Right ventricle myocardium inferior (tissue), 1 donor: Measurements from ENCODE around the gene TFPI2. TPM values are rescaled to one million over a fixed set of nuclear protein-coding genes. Genes with fewer than 3 reads are reported as not detected.
A peak's percentile ranks its signal among the peaks of the same experiment; 100 is the strongest.
"Not testable (repeated sequence)": the region's sequence is repeated elsewhere in the genome, so short reads cannot be mapped to it uniquely, and the experiment has no call there.

ENCODE experiments used
- ATAC-seq: fragments of 200-7000 bp; cut with Tn5 transposase; one replicate; pipeline ENCODE4 v1.9.1; 2020; ENCODE audit warnings: mild to moderate bottlenecking, moderate library complexity
- DNase-seq: peaks from one replicate; pipeline ENCODE4 v3.0.0; 2021; ENCODE audit errors: missing footprints
- intact Hi-C: fragments of 100-400 bp; cut with DNase I; formaldehyde crosslinking; loops from one replicate; pipeline ENCODE4 v1.11.0; 2022
- total RNA-seq: library from RNA; stranded (reverse); fragmentation: NEBNext Ultra II Directional; extraction: Animal tissue kit (Norgen Biotek cat#: 25700); gene quantifications from one replicate; pipeline ENCODE4 v1.2.1, GENCODE V29; 2021
- donor health status: DM: no; HTN: yes; CAD: no; lungs with severe emphysema.

The TFPI2 gene
- total RNA-seq, 1 donor from 2014 or later = 2.4 TPM

GRCh38 chr7:93911661-93912060 lies 21.1 kb upstream of the TFPI2 start:
- intact Hi-C loops = loop anchor here (5.0 kb wide), 1 partner anchor 271 kb away; no protein-coding TSS in a partner anchor
- ATAC-seq, DNase-seq: not testable (repeated sequence)

DNA sequence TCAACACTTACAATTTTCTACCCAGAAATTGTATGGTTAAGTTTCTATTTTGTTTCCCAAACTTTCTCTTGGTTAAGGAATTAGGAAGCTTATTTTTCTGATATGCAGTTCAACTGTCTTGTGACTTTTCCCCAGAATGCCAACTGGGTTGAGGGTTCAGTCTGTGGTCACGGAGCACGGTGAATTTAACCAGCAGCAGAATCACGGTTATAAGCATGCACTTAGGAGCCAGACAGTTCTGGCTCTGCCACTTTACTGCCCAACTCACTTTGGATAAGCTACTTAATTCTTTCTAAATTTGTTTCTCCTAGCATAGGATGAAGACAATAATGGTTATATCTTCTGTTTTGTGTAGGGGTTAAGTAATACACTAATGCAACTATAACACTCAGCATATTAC lies 20.7 kb upstream of the TFPI2 start:
- DNase-seq = not testable (repeated sequence)
- intact Hi-C loops = loop anchor here (5.0 kb wide), 1 partner anchor 271 kb away; no protein-coding TSS in a partner anchor
- peak; percentile 47 for ATAC-seq

GRCh38 chr7:93910076-93910994 lies 19.8 kb upstream of the TFPI2 start:
- ATAC-seq = peak; percentile 87
- DNase-seq = no peak
- intact Hi-C loops = loop anchor here (5.0 kb wide), 1 partner anchor 272 kb away; no protein-coding TSS in a partner anchor

- intact Hi-C loops = loop anchor here (5.0 to 10.0 kb wide), 2 partner anchors 36 to 369 kb away; no protein-coding TSS in a partner anchor
- DNase-seq (no peak), ATAC-seq (no peak)
Observed at GRCh38 chr7:93906267-93906666, 15.7 kb upstream of the TFPI2 start, which contains the start of gene GNGT1. Gene GNGT1 (plus strand): TSS chr7:93906567. CDS start chr7:93906747, 180 bp downstream.

- ATAC-seq = peak; percentile 54
- intact Hi-C loops = loop anchor here (2.0 to 10.0 kb wide), 3 partner anchors 99 to 372 kb away; partner anchors contain the start of gene BET1
- no peak for DNase-seq
Observed at GRCh38 chr7:93902777-93903423, 12.3 kb upstream of the TFPI2 start.

DNA sequence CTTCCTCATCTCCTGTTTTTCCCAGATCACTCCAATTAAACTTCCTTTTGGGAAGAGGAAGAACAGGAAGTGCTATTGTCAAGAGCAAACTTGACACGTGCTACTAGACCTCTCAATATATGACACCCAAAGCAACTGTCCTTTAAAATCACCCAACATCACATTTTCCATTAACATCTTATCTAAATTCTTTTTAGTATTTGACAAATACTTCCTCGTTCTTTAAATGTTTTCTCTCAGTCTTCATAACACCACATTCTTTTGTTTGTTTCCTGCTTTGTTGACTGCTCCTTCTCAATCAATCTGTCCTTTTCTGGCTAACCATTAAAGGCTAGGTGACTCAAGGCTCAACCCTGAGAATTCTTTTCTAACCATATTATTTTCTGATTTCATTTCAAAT lies 7.1 kb upstream of the TFPI2 start:
- DNase-seq (no peak), ATAC-seq (no peak)
- intact Hi-C loops = loop anchor here (10.0 kb wide), 2 partner anchors 327 to 507 kb away; no protein-coding TSS in a partner anchor

- no peak for DNase-seq
- ATAC-seq = no peak
- intact Hi-C loops = loop anchor here (10.0 kb wide), 2 partner anchors 329 to 509 kb away; no protein-coding TSS in a partner anchor
Observed at GRCh38 chr7:93895859-93896600, 5.5 kb upstream of the TFPI2 start.

GRCh38 chr7:93894966-93895640 lies 4.5 kb upstream of the TFPI2 start:
- ATAC-seq (no peak), DNase-seq (no peak)
- intact Hi-C loops = loop anchor here (10.0 kb wide), 2 partner anchors 330 to 510 kb away; no protein-coding TSS in a partner anchor

DNA sequence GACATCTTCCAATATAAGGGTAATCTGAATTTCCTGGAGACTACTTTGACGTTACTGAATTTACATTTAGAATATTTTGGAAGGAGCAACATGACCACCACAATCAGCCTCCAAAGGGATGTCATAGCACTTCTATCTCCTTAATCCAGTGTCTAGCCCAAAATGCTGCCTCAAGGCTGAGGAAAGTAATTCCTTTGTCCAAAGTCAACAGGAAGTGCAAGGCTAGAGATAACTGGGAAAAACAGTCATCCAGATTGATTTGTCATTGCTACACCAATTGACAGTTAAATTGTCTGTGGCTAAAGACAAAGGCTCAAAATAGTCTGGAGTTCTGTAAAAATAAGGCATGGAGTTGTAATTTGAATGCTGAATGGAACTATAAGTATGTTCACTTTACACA lies 3.9 kb upstream of the TFPI2 start:
- no peak for ATAC-seq
- no peak for DNase-seq
- intact Hi-C loops = loop anchor here (10.0 kb wide), 2 partner anchors 330 to 510 kb away; no protein-coding TSS in a partner anchor

DNA sequence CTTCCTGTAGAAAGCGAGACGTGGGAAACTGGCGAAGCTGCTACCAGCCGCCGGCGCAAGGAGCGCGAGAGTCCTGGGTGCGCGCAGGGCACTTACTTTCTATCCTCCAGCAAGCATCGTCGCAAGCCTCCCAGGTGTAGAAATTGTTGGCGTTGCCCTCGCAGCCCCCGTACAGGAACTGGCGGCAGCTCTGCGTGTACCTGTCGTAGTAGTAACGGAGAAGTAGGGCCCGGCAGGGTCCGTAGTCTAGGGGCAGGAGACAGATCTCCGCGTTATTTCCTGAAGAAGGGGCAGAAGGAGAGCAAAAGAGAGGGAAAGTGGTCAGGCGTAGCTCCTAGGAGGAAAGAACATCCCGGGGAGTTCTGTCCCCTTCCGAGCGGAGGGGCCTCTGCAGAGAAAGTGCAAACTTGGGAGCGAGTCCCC lies 501 bp downstream of the TFPI2 start:
- no peak for ATAC-seq
- intact Hi-C loops = loop anchor here (10.0 kb wide), 2 partner anchors 335 to 515 kb away; no protein-coding TSS in a partner anchor

GRCh38 chr7:93889261-93889660 lies 1.3 kb downstream of the TFPI2 start:
- intact Hi-C loops = no loop called here
- DNase-seq = no peak
- no peak for ATAC-seq

More for the DNA sequence above, 501 bp downstream of the TFPI2 start:
- DNase-seq = no peak

GRCh38 chr7:93884541-93884940 lies 6.0 kb downstream of the TFPI2 start:
- DNase-seq (no peak), ATAC-seq (no peak)
- intact Hi-C loops = no loop called here

DNA sequence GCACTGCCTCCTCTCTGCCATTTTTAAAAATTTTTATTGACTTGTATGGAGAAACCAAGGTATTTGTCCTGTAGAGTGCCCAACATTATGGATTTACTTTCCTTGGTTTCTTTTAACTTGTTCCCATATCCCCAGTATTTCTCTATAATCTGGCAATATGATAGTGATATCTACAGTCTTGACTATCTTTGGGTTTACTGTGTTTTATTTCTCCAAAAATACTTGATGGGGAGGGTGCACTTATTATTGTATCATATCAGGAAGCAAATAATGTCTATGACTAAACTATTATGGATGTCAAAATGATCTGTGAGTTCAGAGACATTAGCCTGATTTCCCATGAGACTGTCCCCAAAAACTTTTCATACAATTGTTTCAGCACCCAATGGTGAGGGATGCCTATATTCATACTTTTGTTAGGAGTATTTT lies 6.6 kb downstream of the TFPI2 start:
- intact Hi-C loops = no loop called here
- DNase-seq (no peak), ATAC-seq (no peak)

DNA sequence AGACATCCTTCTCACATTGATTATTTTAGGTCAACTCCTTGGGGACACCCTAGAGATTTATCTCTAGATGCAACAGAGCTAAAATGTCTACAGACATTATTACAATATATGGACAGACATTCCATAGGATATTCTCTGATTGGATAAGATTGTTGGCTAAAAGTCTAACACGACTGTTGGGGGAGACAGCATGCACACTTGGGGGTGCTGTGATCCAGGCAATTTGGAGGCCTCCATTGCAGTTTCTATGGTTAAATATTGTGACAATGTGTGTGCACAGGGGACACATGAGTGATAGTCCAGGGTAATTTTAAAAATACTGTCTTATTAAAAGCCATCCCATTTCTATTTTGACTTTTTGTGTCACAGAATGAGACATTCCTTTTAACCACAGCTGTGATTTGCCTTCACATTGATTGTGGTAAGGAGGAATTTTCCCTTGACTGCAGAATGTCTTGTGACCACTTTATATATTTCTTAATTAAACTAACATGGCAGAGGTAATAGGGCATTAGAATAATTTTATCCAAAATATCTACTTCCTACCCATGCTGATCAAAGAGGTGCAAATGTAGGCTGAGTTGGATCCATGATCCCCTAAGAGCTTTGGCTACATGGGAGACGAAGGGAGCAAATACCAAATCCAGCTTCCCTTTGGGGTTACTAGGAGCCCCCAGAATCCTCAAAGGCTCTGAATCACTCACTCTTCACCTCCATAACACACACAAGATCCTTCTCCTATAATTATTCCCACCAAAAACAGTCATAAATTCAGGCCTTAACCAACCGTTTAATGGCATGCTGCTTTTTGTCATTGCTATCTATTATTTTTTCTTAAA lies 7.3 kb downstream of the TFPI2 start:
- intact Hi-C loops = no loop called here
- ATAC-seq = peak; percentile 16
- no peak for DNase-seq

GRCh38 chr7:93882468-93882867 lies 8.1 kb downstream of the TFPI2 start:
- no peak for ATAC-seq
- no peak for DNase-seq
- intact Hi-C loops = no loop called here

GRCh38 chr7:93879356-93879755 lies 11.2 kb downstream of the TFPI2 start:
- DNase-seq (no peak), ATAC-seq (no peak)
- intact Hi-C loops = no loop called here

DNA sequence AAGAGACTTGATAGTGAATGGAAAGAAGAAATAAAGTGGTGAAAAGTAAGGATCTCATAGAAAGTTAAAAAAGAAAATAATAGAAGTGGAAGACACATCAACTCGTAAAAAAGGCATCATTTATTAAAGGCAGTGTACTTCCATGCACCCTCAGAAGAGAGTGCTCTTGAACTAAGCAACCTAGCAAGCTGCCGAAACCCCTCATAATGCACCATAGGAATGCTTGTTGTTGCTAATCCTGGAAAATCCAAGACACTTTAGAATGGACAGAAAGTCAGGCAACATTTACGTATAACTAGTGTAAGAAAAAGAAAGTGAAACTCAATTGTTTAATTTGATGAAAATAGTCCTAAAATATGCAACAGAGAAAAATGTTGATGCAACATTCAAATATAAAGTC lies 12.8 kb downstream of the TFPI2 start:
- intact Hi-C loops = no loop called here
- no peak for ATAC-seq
- DNase-seq = no peak
